ENCODE results near the gene RNF34. TPM values are rescaled to one million over a fixed set of nuclear protein-coding genes. Genes with fewer than 3 reads are reported as not detected.

RNF34 gene
- total RNA-seq, 2 donors from 2014 or later: 55.5 to 55.8 TPM

DNA sequence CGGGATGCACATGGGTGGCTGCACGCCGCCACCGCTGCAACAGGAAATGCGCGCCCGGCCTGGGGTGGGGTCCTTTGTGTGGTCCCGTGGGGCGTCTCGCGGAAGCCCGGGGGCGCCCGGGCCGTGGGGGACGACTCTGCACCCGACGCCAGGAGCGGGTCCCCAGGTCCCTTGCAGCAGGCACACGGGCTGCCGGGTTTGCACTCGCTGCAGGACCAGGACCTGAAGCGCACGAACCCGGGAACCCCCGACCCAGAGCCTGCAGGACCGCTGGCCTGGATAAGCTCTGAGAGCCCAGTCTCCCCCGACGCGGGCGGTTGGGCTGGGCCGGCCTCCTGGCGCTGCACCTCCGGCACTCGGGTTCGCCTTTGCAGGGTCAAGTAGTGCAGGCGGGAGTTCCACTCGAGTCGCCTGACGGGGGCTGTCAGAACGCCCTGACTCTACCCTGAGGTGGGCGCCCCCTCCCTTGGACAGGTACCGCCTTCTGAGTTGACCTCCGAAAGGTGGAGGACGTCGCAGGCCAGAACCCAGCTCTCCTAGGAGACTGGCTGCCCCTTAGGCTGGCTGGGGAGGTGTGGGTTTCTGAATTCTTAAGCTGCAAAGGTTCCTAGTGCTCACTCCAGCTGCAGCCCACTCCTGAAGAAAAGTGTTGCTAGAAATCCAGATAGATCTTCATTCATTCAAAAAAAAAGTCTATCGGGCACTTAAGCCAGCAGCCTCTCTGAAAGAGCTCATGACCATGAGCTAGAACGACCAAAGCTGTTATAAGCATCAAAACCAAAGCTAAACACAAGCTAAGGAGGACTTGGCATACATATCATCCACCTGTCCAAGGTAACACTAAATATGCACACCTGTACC is 68.0 kb downstream of the RNF34 start:
- H3K36me3 ChIP-seq: no peaks in the 10 kb centered on the region
- DNase-seq (ENCODE audit: low spot score) (peak; percentile 10), ATAC-seq (ENCODE audit: insufficient number of reproducible peaks, low FRiP score, low read depth) (no peak)
- no peaks in the 10 kb centered on the region for H3K9me3 ChIP-seq
- no peaks in the 10 kb centered on the region for H3K27me3 ChIP-seq (replicated peaks; ENCODE audit: insufficient read depth)
- H3K4me3 ChIP-seq: peak overlapping the region; percentile 75
- H3K4me1 ChIP-seq (ENCODE audit: control insufficient read depth in 1 of 2, low read depth in 2 of 2): peaks cover 7 to 16% of the 10 kb centered on the region in 2 donors
- peak overlapping the region; percentile 5 to 41 for H3K27ac ChIP-seq
- TF ChIP-seq, protein P1, sequence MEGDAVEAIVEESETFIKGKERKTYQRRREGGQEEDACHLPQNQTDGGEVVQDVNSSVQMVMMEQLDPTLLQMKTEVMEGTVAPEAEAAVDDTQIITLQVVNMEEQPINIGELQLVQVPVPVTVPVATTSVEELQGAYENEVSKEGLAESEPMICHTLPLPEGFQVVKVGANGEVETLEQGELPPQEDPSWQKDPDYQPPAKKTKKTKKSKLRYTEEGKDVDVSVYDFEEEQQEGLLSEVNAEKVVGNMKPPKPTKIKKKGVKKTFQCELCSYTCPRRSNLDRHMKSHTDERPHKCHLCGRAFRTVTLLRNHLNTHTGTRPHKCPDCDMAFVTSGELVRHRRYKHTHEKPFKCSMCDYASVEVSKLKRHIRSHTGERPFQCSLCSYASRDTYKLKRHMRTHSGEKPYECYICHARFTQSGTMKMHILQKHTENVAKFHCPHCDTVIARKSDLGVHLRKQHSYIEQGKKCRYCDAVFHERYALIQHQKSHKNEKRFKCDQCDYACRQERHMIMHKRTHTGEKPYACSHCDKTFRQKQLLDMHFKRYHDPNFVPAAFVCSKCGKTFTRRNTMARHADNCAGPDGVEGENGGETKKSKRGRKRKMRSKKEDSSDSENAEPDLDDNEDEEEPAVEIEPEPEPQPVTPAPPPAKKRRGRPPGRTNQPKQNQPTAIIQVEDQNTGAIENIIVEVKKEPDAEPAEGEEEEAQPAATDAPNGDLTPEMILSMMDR (IDR thresholded peaks at IDR 0.05): no peak

DNA sequence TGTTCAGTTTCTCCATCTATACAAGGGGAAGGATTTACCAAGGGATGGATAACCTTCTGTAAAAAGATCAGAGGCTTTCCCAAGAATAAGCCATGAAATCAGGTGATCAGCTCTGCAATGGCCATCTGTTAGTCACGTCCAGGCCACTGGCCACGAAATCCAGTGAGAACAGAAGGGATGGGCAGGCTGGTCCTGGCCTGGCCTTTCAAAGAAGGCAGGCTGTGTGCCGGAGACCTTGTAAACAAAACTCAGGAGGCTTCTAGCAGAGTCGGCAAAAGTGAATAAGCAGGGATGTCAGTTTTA is 68.5 kb downstream of the RNF34 start:
- H3K4me3 ChIP-seq: no peak overlapping the region
- no peak overlapping the region for H3K27ac ChIP-seq
- H3K9me3 ChIP-seq: no peaks in the 10 kb centered on the region
- H3K36me3 ChIP-seq: no peaks in the 10 kb centered on the region
- H3K4me1 ChIP-seq (ENCODE audit: control insufficient read depth in 1 of 2, low read depth in 2 of 2): peaks cover 7 to 16% of the 10 kb centered on the region in 2 donors
- no peak for DNase-seq (ENCODE audit: low spot score)
- no peaks in the 10 kb centered on the region for H3K27me3 ChIP-seq (replicated peaks; ENCODE audit: insufficient read depth)
- TF ChIP-seq, protein P1 (IDR thresholded peaks at IDR 0.05): no peak
- no peak for ATAC-seq (ENCODE audit: insufficient number of reproducible peaks, low FRiP score, low read depth)

DNA sequence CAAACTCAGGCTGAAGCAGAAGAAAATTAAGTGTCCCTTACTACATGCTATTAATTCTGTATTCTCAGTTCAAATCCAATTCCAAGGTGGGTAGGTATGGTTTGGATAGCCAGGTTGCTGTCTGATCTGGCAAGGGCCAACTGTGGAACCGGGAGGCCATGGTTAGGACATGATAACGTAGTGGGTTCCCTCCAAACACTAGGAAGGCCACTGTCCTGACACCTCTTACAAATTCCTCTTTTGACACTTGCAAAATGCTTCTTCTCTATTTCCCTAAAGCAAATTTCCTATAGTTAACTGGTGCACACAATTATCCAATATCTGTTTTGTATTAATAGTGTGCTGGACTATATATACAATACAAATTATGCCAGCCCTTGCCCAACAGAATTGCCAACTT is 70.8 kb downstream of the RNF34 start:
- TF ChIP-seq, protein P1 (IDR thresholded peaks at IDR 0.05): no peak

DNA sequence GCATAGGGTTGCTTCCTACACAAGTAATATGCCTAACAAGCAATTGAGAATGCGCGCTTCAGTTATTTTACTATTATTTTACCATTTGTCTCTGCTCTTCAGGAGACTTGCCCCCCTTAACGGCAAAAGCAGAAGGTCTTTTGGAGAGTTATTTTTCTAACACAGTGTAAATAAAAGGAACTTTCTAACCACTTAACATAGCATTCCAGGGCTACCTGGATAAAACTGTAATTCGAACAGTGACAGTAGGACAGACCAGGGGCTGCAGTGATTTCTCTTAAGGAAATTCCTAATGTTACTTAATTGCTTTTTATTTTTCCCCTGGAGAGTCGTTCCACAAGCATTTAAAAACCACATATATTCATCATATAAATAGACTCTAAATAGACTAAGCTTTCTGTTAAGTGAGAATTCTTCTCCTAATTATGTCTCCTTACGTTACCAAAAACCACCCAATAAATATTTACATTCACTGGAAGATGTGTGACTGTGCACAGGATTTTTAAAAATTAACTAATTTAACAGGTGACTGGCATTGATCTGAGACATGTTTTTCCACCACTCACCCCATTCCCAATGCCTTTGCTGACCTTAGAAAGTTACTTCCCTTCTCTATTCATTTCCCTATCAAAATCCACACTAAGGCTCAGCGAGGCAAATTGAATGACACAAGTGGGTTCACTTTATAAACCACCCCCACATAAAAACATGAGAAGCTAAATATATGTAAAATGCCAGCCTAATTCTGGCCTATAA is 72.4 kb downstream of the RNF34 start:
- no peaks in the 10 kb centered on the region for H3K36me3 ChIP-seq

More for the DNA sequence above, 70.8 kb downstream of the RNF34 start:
- Histone ChIP-seq H3K36me3 (no peaks in the 10 kb centered on the region), H3K4me1 (ENCODE audit: control insufficient read depth in 1 of 2, low read depth in 2 of 2) (peaks cover 0 to 6% of the 10 kb centered on the region in 2 donors), H3K27me3 (replicated peaks; ENCODE audit: insufficient read depth) (no peaks in the 10 kb centered on the region), H3K27ac (no peak overlapping the region), H3K9me3 (no peaks in the 10 kb centered on the region), H3K4me3 (no peak overlapping the region)
- DNase-seq (ENCODE audit: low spot score) (no peak), ATAC-seq (ENCODE audit: insufficient number of reproducible peaks, low FRiP score, low read depth) (no peak)

More for the DNA sequence above, 72.4 kb downstream of the RNF34 start:
- Histone ChIP-seq H3K4me3 (no peak overlapping the region), H3K9me3 (no peaks in the 10 kb centered on the region), H3K4me1 (ENCODE audit: control insufficient read depth in 1 of 2, low read depth in 2 of 2) (no peaks in the 10 kb centered on the region), H3K27ac (no peak overlapping the region), H3K27me3 (replicated peaks; ENCODE audit: insufficient read depth) (no peaks in the 10 kb centered on the region)
- DNase-seq (ENCODE audit: low spot score) (no peak), ATAC-seq (ENCODE audit: insufficient number of reproducible peaks, low FRiP score, low read depth) (no peak)
- TF ChIP-seq, protein P1 (IDR thresholded peaks at IDR 0.05): no peak

Other genes with a start within 250 kb of the RNF34 start
- 10 to 100 TPM; 42.3 to 50.4 TPM for gene P2RX4, start 190.0 kb upstream of the RNF34 start, total RNA-seq
- gene CAMKK2, start 103.4 kb upstream of the RNF34 start, total RNA-seq: 10 to 100 TPM; 41.8 to 49.9 TPM
- 100 to 1,000 TPM; 113 to 174 TPM for gene ANAPC5, start 47.7 kb upstream of the RNF34 start, total RNA-seq
- gene KDM2B, start 180.9 kb downstream of the RNF34 start, total RNA-seq: 10 to 100 TPM; 15.0 to 22.5 TPM
- 1 to 10 TPM; 4.7 to 6.6 TPM for gene ORAI1, start 226.4 kb downstream of the RNF34 start, total RNA-seq